Aortic smooth muscle cell (primary cell): ENCODE results near the gene DMRTA1. TPM values are rescaled to one million over a fixed set of nuclear protein-coding genes. Genes with fewer than 3 reads are reported as not detected.

ENCODE experiments used
- total RNA-seq: library from RNA; depleted of rRNA; stranded (reverse); fragments of >200 nt; gene quantifications from 2 replicates; pipeline ENCODE4 v1.2.3, GENCODE V29; 2014

Gene DMRTA1
- total RNA-seq: under 0.01 and 0.06 TPM in 2 replicates

GRCh38 chr9:22446589-22446949 is at the start of gene DMRTA1:
Gene DMRTA1, plus strand, starts transcription at chr9:22446824. Its CDS starts 242 bp downstream, at chr9:22447066.

